HL-60/S4 treated with retinoic acid at 250 ng/mL for 4 days and 3 days (cell line): ENCODE results near the gene ALAD.
"Not testable (repeated sequence)": the region's sequence is repeated elsewhere in the genome, so short reads cannot be mapped to it uniquely, and the experiment has no call there.

Experiments used
- in situ Hi-C: fragments of 300-500 bp; cut with MboI; formaldehyde crosslinking; loops from 2 replicates; pipeline ENCODE4 v1.7.0; 2022; ENCODE audit warnings: low sequenced_read_pairs

ALAD gene

GRCh38 chr9:113375057-113376023, 25.7 kb downstream of the ALAD start:
- in situ Hi-C loops: no loop called here

- in situ Hi-C loops: no loop called here
Observed at GRCh38 chr9:113373676-113374392, 27.2 kb downstream of the ALAD start.

GRCh38 chr9:113373256-113373655, 27.8 kb downstream of the ALAD start:
- in situ Hi-C loops: no loop called here

GRCh38 chr9:113372059-113372458, 29.0 kb downstream of the ALAD start:
- in situ Hi-C loops: no loop called here

GRCh38 chr9:113370806-113371325, 30.2 kb downstream of the ALAD start:
- in situ Hi-C loops: no loop called here

GRCh38 chr9:113369855-113370140, 31.3 kb downstream of the ALAD start:
- in situ Hi-C loops: no loop called here

GRCh38 chr9:113368982-113369854, 31.9 kb downstream of the ALAD start:
- in situ Hi-C loops: no loop called here

GRCh38 chr9:113368348-113368981, 32.6 kb downstream of the ALAD start:
- in situ Hi-C loops: no loop called here

GRCh38 chr9:113365652-113366051, 35.4 kb downstream of the ALAD start:
- in situ Hi-C loops: not testable (repeated sequence)

- in situ Hi-C loops: no loop called here
Observed at GRCh38 chr9:113364951-113365350, 36.1 kb downstream of the ALAD start.

- in situ Hi-C loops: no loop called here
Observed at GRCh38 chr9:113363336-113363735, 37.7 kb downstream of the ALAD start.

GRCh38 chr9:113361304-113362018, 39.6 kb downstream of the ALAD start:
- in situ Hi-C loops: no loop called here

GRCh38 chr9:113360242-113360842, 40.7 kb downstream of the ALAD start:
- in situ Hi-C loops: no loop called here

GRCh38 chr9:113359385-113359784, 41.7 kb downstream of the ALAD start:
- in situ Hi-C loops: no loop called here

- in situ Hi-C loops: no loop called here
Observed at GRCh38 chr9:113356686-113357292, 44.3 kb downstream of the ALAD start.

- in situ Hi-C loops: no loop called here
Observed at GRCh38 chr9:113355040-113355596, 46.0 kb downstream of the ALAD start.

GRCh38 chr9:113352411-113352810, 48.7 kb downstream of the ALAD start:
- in situ Hi-C loops: no loop called here

- in situ Hi-C loops: no loop called here
Observed at GRCh38 chr9:113352006-113352405, 49.1 kb downstream of the ALAD start.

GRCh38 chr9:113350937-113351336, 50.1 kb downstream of the ALAD start:
- in situ Hi-C loops: no loop called here
